GM12878 (cell line): ENCODE measurements around the gene C6orf62. TPM values are rescaled to one million over a fixed set of nuclear protein-coding genes. Genes with fewer than 3 reads are reported as not detected.

Source experiments
- BCL3 ChIP-seq: IDR thresholded peaks from 2 replicates; pipeline ENCODE4 v1.6.1; 2011; ENCODE audit warnings: borderline replicate concordance, low read depth, mild to moderate bottlenecking, moderate library complexity, low read length; ENCODE audit not compliant: insufficient read depth, poor library complexity, severe bottlenecking
- CREB1 ChIP-seq: IDR thresholded peaks from 2 replicates; pipeline ENCODE4 v1.6.1; 2012; ENCODE audit warnings: low read depth, mild to moderate bottlenecking, inconsistent platforms
- EGR1 ChIP-seq, 2 experiments: IDR thresholded peaks; 1 replicate in 1 of 2; 2 replicates in 1 of 2; pipeline ENCODE4 v1.6.1; 2011 to 2012; ENCODE audit warnings: low read depth in 2 of 2, low read length in 2 of 2, borderline replicate concordance in 1 of 2, mild to moderate bottlenecking in 1 of 2, moderate library complexity in 1 of 2
- ELK1 ChIP-seq: IDR thresholded peaks from 2 replicates; pipeline ENCODE4 v1.6.1; 2012; ENCODE audit warnings: low read depth, low read length, improper control_type of control experiment
- IKZF1 ChIP-seq: fragments of 450-650 bp; conservative IDR thresholded peaks from 2 replicates; pipeline ENCODE4 v1.6.1; 2017; ENCODE audit warnings: antibody characterized with exemption, mild to moderate bottlenecking
- IKZF2 ChIP-seq, 2 experiments: fragments of 450-650 bp; IDR thresholded peaks; 2 replicates each; pipeline ENCODE4 v1.6.1; 2017; ENCODE audit warnings: mild to moderate bottlenecking in 2 of 2, moderate library complexity in 2 of 2
- IRF5 ChIP-seq: fragments of 450-650 bp; IDR thresholded peaks from 2 replicates; pipeline ENCODE4 v1.6.1; 2017; ENCODE audit warnings: borderline replicate concordance
- LARP7 ChIP-seq: fragments of 450-650 bp; IDR thresholded peaks from 2 replicates; pipeline ENCODE4 v1.6.1; 2017; ENCODE audit warnings: mild to moderate bottlenecking
- MLLT1 ChIP-seq: fragments of 450-650 bp; IDR thresholded peaks from 2 replicates; pipeline ENCODE4 v1.6.1; 2016; ENCODE audit warnings: mild to moderate bottlenecking
- NFIC ChIP-seq: IDR thresholded peaks from 2 replicates; pipeline ENCODE4 v1.6.1; 2012; ENCODE audit warnings: low read depth, mild to moderate bottlenecking, inconsistent platforms, low read length, moderate library complexity
- POLR2A ChIP-seq: IDR thresholded peaks from 2 replicates; pipeline ENCODE4 v1.6.1; 2011; ENCODE audit warnings: low read depth, mild to moderate bottlenecking, low read length
- POLR2AphosphoS2 ChIP-seq: IDR thresholded peaks from 2 replicates; pipeline ENCODE4 v1.6.1; 2011; ENCODE audit warnings: low read depth, mild to moderate bottlenecking, low read length, improper control_type of control experiment, moderate library complexity
- TCF3 ChIP-seq: IDR thresholded peaks from 2 replicates; pipeline ENCODE4 v1.6.1; 2012; ENCODE audit warnings: low read depth, mild to moderate bottlenecking, low read length, borderline replicate concordance; ENCODE audit not compliant: insufficient read depth
- YY1 ChIP-seq: IDR thresholded peaks from 2 replicates; pipeline ENCODE4 v1.6.1; 2011; ENCODE audit warnings: low read depth, mild to moderate bottlenecking, low read length
- ZNF207 ChIP-seq: fragments of 450-650 bp; IDR thresholded peaks from 2 replicates; pipeline ENCODE4 v1.6.1; 2014; ENCODE audit warnings: antibody characterized with exemption, mild to moderate bottlenecking, borderline replicate concordance
- ZNF384 ChIP-seq: IDR thresholded peaks from 2 replicates; pipeline ENCODE4 v1.6.1; 2012; ENCODE audit warnings: low read depth, mild to moderate bottlenecking, low read length, improper control_type of control experiment, borderline replicate concordance
- polyA plus RNA-seq, 11 experiments: library from polyadenylated mRNA; depleted of rRNA in 4 of 11; unstranded in 6 of 11; stranded (reverse) in 5 of 11; fragments of >200 nt; fragmentation: Nextera tagmentation in 4 of 11; fragmentation: Illumina TruSeq in 1 of 11; extraction: Ambion mirVana in 4 of 11; extraction: Trizol in 1 of 11; gene quantifications; 1 replicate in 1 of 11; 2 replicates in 10 of 11; pipeline versions ENCODE4 v1.2.1 to v1.2.3, GENCODE V29; 2011 to 2016; ENCODE audit warnings: inconsistent platforms in 2 of 11, missing spikeins in 2 of 11, low read depth in 1 of 11
- total RNA-seq, 4 experiments: library from RNA; depleted of rRNA in 3 of 4; stranded (reverse); fragments of >200 nt in 3 of 4; fragmentation: Illumina TruSeq in 1 of 4; extraction: Trizol in 1 of 4; gene quantifications; 2 replicates each; pipeline versions ENCODE4 v1.2.1 to v1.2.3, GENCODE V29; 2013 to 2021

Gene C6orf62
- total and polyA plus RNA-seq, 10 of the 15 experiments (the other 5 are each of a cell fraction or from before 2014, with no cell fraction given), result 55.6 to 565 (median 126) TPM

- TF ChIP-seq EGR1 (IDR thresholded peaks at IDR 0.05; ENCODE audit: borderline replicate concordance in 1 of 2, low read depth in 2 of 2, low read length in 2 of 2) (peak in 1 of 2 experiments; percentile 65; a peak in 1 of 3 replicates), LARP7 (peak; percentile 93), ZNF207 (0 out of 2 replicates have a peak, but pooled peaks have one; percentile 15), BCL3 (peak; percentile 64), YY1 (peak; percentile 64; the same call in 1 of the 2 replicates), ELK1 (no peak), IKZF1 (no peak; the same call in none of the 2 replicates), IKZF2 (IDR thresholded peaks at IDR 0.05) (peak in 1 of 2 experiments; percentile 30; a peak in 1 of 4 replicates), TCF3 (0 out of 2 replicates have a peak, but pooled peaks have one; percentile 6), CREB1 (peak; percentile 40; the same call in 1 of the 2 replicates), IRF5 (peak; percentile 40; the same call in 1 of the 2 replicates), NFIC (peak; percentile 29; the same call in 1 of the 2 replicates), POLR2AphosphoS2 (peak; percentile 16; the same call in 1 of the 2 replicates), POLR2A (peak; percentile 90), MLLT1 (peak; percentile 98), ZNF384 (no peak)
Measured at GRCh38 chr6:24720131-24720603, 1.2 kb upstream of the C6orf62 start (continued).
